Measurements from ENCODE around the gene DDX41. TPM values are rescaled to one million over a fixed set of nuclear protein-coding genes. Genes with fewer than 3 reads are reported as not detected.

DDX41 gene
- total RNA-seq, 1 experiment from 2014 or later: 136 TPM

DNA sequence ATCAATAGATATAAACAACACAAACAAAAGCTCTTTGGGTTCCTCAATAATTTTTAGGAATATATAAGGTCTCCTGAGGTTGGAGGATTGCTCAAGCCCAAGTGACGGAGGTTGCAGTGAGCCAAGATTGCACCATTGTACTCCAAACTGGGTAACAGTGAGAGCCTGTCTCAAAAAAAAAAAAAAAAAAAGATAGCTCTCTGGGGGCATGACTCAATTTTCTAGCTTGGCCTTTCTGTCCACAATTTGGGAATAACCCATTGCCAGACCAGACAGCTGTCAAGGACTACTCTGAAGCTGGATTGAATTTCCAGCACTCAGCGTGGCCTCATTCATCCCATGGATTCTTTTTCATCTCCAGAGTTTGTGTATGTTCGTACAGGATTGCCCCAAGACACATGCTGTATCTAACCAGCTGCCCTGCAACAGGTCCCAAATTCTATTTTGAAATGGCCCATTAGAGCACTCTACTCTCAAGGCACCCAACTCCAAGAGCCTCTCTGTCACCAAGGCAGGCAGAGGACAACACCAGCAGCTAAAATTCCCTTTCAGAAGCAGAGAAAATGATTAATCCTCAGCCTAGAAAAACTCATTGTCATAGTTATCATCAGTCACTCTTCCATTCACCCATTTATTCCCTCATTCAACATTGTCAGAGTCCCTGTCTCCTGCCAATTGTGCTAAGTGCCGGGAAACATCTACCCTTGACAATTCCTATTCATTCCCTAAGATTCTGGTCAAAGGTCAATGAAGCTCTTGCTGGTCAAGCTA is 28.9 kb upstream of the DDX41 start:
- no peaks in the 10 kb centered on the region for H3K27me3 Mint-ChIP-seq (ENCODE audit: low read depth)
- H3K36me3 Mint-ChIP-seq: peaks cover 15% of the 10 kb centered on the region
- H3K4me3 Mint-ChIP-seq: no peak overlapping the region
- DNase-seq (ENCODE audit: low spot score): no peak
- POLR2A ChIA-PET: interaction anchor here (0.6 kb wide), 1 partner anchor 630 kb away, joined by 3 read pairs; no protein-coding TSS in a partner anchor
- no peak for ATAC-seq
- H3K4me1 Mint-ChIP-seq: peaks cover 2% of the 10 kb centered on the region; the same call in 1 of the 2 replicates
- H3K9me3 Mint-ChIP-seq: no peaks in the 10 kb centered on the region
- 0 out of 2 replicates have a peak overlapping the region, but pooled peaks have one; percentile 0 for H3K27ac Mint-ChIP-seq
- CTCF ChIA-PET: interaction anchor here (0.6 to 2.5 kb wide), 6 partner anchors 44 to 690 kb away, joined by 3 to 8 read pairs (median 3); partner anchors contain the start of gene TMED9
- peak; percentile 79 for TF ChIP-seq GABPB1 (CRISPR knock-in tag; IDR thresholded peaks at IDR 0.05)
- TF ChIP-seq, protein P1, sequence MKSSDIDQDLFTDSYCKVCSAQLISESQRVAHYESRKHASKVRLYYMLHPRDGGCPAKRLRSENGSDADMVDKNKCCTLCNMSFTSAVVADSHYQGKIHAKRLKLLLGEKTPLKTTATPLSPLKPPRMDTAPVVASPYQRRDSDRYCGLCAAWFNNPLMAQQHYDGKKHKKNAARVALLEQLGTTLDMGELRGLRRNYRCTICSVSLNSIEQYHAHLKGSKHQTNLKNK (CRISPR knock-in tag; IDR thresholded peaks at IDR 0.05): no peak

DNA sequence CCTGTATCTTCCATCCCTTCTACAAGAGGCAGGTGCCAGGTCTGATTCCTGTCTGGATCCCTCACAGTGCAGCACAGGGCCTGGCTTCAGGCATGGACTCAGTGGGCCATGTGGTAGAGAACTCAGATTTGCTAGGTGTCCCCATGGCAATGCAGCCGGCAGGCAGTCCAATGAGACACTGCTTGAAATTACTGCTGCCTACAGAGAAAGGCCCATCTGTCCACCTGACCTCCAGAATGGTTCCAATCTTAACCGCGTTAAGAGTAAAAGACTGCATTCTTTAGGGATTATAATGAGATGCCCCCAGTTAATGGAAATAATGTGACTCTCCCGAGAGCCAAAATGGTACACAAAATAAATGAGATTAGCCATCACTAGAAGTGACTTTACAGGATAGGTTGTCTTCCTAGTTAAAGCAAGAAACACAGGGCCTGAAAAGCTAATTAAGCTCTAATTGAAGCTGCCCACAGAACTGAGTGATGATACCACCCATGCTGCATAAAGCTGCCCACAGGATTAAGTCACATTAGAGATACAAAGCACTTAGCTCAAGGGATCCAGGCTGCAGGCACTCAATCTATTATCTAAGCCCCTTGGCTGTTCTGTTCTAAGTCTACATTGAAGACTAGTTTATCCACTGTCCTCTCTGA is 26.2 kb upstream of the DDX41 start:
- H3K9me3 Mint-ChIP-seq: no peaks in the 10 kb centered on the region
- H3K4me3 Mint-ChIP-seq: no peak overlapping the region
- ATAC-seq (no peak), DNase-seq (ENCODE audit: low spot score) (no peak)
- no peak overlapping the region for H3K27ac Mint-ChIP-seq
- H3K27me3 Mint-ChIP-seq (ENCODE audit: low read depth): no peaks in the 10 kb centered on the region
- H3K4me1 Mint-ChIP-seq: peaks cover 2% of the 10 kb centered on the region; the same call in 1 of the 2 replicates
- H3K36me3 Mint-ChIP-seq: peaks cover 26% of the 10 kb centered on the region
- TF ChIP-seq, protein P2, sequence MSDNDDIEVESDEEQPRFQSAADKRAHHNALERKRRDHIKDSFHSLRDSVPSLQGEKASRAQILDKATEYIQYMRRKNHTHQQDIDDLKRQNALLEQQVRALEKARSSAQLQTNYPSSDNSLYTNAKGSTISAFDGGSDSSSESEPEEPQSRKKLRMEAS (CRISPR knock-in tag; IDR thresholded peaks at IDR 0.05): no peak
- TF ChIP-seq MYBL2 (CRISPR knock-in tag; IDR thresholded peaks at IDR 0.05) (no peak), ZNF671 (CRISPR knock-in tag; IDR thresholded peaks at IDR 0.05) (no peak), NR2C2 (CRISPR knock-in tag; IDR thresholded peaks at IDR 0.05) (no peak), ZNF263 (CRISPR knock-in tag; IDR thresholded peaks at IDR 0.05; ENCODE audit: low read depth) (no peak), ZNF396 (CRISPR knock-in tag; IDR thresholded peaks at IDR 0.05; ENCODE audit: borderline replicate concordance) (no peak), RELA (CRISPR knock-in tag; IDR thresholded peaks at IDR 0.05; ENCODE audit: borderline replicate concordance) (no peak), FOXJ3 (CRISPR knock-in tag; IDR thresholded peaks at IDR 0.05; ENCODE audit: borderline replicate concordance) (no peak), ZNF232 (CRISPR knock-in tag; IDR thresholded peaks at IDR 0.05) (no peak), NR3C1 (CRISPR knock-in tag; conservative IDR thresholded peaks at IDR 0.05; ENCODE audit: low read depth) (no peak), NFYB (CRISPR knock-in tag; conservative IDR thresholded peaks at IDR 0.05; ENCODE audit: low read depth) (no peak), ZNF317 (CRISPR knock-in tag; IDR thresholded peaks at IDR 0.05; ENCODE audit: borderline replicate concordance, low read depth) (no peak), GRHL2 (CRISPR knock-in tag; IDR thresholded peaks at IDR 0.05; ENCODE audit: insufficient replicate concordance, severe bottlenecking) (no peak), NFATC4 (CRISPR knock-in tag; IDR thresholded peaks at IDR 0.05) (no peak)
- TF ChIP-seq, protein P3, sequence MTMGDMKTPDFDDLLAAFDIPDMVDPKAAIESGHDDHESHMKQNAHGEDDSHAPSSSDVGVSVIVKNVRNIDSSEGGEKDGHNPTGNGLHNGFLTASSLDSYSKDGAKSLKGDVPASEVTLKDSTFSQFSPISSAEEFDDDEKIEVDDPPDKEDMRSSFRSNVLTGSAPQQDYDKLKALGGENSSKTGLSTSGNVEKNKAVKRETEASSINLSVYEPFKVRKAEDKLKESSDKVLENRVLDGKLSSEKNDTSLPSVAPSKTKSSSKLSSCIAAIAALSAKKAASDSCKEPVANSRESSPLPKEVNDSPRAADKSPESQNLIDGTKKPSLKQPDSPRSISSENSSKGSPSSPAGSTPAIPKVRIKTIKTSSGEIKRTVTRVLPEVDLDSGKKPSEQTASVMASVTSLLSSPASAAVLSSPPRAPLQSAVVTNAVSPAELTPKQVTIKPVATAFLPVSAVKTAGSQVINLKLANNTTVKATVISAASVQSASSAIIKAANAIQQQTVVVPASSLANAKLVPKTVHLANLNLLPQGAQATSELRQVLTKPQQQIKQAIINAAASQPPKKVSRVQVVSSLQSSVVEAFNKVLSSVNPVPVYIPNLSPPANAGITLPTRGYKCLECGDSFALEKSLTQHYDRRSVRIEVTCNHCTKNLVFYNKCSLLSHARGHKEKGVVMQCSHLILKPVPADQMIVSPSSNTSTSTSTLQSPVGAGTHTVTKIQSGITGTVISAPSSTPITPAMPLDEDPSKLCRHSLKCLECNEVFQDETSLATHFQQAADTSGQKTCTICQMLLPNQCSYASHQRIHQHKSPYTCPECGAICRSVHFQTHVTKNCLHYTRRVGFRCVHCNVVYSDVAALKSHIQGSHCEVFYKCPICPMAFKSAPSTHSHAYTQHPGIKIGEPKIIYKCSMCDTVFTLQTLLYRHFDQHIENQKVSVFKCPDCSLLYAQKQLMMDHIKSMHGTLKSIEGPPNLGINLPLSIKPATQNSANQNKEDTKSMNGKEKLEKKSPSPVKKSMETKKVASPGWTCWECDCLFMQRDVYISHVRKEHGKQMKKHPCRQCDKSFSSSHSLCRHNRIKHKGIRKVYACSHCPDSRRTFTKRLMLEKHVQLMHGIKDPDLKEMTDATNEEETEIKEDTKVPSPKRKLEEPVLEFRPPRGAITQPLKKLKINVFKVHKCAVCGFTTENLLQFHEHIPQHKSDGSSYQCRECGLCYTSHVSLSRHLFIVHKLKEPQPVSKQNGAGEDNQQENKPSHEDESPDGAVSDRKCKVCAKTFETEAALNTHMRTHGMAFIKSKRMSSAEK (CRISPR knock-in tag; IDR thresholded peaks at IDR 0.05; ENCODE audit: borderline replicate concordance): no peak
- TF ChIP-seq, protein P4, sequence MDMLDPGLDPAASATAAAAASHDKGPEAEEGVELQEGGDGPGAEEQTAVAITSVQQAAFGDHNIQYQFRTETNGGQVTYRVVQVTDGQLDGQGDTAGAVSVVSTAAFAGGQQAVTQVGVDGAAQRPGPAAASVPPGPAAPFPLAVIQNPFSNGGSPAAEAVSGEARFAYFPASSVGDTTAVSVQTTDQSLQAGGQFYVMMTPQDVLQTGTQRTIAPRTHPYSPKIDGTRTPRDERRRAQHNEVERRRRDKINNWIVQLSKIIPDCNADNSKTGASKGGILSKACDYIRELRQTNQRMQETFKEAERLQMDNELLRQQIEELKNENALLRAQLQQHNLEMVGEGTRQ (CRISPR knock-in tag; IDR thresholded peaks at IDR 0.05): no peak
- TF ChIP-seq, protein P5, sequence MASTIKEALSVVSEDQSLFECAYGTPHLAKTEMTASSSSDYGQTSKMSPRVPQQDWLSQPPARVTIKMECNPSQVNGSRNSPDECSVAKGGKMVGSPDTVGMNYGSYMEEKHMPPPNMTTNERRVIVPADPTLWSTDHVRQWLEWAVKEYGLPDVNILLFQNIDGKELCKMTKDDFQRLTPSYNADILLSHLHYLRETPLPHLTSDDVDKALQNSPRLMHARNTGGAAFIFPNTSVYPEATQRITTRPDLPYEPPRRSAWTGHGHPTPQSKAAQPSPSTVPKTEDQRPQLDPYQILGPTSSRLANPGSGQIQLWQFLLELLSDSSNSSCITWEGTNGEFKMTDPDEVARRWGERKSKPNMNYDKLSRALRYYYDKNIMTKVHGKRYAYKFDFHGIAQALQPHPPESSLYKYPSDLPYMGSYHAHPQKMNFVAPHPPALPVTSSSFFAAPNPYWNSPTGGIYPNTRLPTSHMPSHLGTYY (CRISPR knock-in tag; IDR thresholded peaks at IDR 0.05): no peak
- TF ChIP-seq, protein P6, sequence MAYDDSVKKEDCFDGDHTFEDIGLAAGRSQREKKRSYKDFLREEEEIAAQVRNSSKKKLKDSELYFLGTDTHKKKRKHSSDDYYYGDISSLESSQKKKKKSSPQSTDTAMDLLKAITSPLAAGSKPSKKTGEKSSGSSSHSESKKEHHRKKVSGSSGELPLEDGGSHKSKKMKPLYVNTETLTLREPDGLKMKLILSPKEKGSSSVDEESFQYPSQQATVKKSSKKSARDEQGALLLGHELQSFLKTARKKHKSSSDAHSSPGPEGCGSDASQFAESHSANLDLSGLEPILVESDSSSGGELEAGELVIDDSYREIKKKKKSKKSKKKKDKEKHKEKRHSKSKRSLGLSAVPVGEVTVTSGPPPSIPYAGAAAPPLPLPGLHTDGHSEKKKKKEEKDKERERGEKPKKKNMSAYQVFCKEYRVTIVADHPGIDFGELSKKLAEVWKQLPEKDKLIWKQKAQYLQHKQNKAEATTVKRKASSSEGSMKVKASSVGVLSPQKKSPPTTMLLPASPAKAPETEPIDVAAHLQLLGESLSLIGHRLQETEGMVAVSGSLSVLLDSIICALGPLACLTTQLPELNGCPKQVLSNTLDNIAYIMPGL (CRISPR knock-in tag; IDR thresholded peaks at IDR 0.05): no peak
- TF ChIP-seq, protein P7, sequence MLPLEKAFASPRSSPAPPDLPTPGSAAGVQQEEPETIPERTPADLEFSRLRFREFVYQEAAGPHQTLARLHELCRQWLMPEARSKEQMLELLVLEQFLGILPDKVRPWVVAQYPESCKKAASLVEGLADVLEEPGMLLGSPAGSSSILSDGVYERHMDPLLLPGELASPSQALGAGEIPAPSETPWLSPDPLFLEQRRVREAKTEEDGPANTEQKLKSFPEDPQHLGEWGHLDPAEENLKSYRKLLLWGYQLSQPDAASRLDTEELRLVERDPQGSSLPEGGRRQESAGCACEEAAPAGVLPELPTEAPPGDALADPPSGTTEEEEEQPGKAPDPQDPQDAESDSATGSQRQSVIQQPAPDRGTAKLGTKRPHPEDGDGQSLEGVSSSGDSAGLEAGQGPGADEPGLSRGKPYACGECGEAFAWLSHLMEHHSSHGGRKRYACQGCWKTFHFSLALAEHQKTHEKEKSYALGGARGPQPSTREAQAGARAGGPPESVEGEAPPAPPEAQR (CRISPR knock-in tag; IDR thresholded peaks at IDR 0.05): no peak
- ChIA-PET POLR2A (no interaction called here), CTCF (no interaction called here)

Data from WTC11 (cell line).